HG02870 (cell line): Measurements from ENCODE around the gene THAP8.
A peak's percentile ranks its signal among the peaks of the same experiment; 100 is the strongest.

Experiments used
- ATAC-seq: cut with Tn5 transposase; IDR thresholded peaks from one replicate; pipeline ENCODE4 v1.9.1; 2021; ENCODE audit warnings: mild to moderate bottlenecking, moderate library complexity; ENCODE audit not compliant: unreplicated experiment

The THAP8 gene, protein sequence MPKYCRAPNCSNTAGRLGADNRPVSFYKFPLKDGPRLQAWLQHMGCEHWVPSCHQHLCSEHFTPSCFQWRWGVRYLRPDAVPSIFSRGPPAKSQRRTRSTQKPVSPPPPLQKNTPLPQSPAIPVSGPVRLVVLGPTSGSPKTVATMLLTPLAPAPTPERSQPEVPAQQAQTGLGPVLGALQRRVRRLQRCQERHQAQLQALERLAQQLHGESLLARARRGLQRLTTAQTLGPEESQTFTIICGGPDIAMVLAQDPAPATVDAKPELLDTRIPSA

DNA sequence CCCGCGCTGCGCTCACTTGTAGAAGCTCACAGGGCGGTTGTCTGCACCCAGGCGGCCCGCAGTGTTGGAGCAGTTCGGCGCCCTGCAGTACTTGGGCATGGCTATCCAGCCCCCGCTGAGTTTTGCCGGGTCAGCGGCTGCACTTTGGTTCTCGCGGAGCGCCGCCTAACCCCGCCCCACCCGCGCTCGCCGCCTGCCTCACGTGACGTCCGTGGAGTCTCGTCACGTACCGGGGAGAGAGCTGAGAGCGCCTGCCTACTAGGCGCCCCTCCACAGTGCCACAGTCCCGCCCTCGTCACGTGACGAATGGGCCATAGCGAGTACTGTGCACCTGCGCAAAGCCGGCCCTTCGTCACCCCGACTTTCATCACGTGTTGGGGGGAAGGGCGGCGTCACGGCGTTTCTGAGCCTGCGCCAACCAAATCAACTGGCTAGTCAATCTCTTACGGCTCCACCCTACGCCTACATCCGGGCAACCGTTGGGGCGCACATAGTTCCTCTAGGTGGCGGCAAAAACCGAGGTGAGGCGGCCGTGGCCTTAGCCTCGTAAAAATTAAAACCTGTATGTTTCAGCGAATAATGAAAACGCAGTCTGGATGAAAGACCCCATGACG is at the start of gene THAP8:
Gene THAP8 (minus strand): TSS at position 167 of the 614 bp plus-strand sequence. CDS start 68 bp downstream, at position 99.
- peak; percentile 79 for ATAC-seq

DNA sequence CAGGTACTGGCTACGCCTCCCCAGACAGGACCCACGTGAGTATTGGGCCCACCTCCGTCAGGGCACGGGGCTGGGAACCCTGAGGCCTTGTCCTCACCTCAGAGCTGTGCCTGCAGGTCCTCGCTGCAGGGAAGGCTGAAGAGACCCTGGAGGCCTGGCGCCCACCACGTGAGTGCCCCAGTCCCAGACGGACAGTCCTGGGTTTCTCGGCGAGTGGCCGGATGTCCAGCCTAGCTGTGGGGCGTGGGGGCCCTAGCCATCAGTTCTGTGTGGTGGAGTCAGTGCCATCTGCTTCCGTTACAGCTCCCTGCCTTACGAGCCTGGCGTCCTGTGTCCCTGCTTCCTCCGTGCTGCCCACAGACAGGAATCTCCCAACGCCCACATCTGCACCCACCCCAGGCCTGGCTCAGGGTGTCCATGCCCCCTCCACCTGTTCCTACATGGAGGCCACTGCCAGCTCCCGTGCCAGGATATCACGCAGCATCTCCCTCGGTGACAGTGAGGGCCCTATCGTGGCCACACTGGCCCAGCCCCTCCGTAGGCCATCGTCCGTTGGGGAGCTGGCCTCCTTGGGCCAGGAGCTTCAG is 49.0 kb upstream of the THAP8 start:
- ATAC-seq, result no peak

DNA sequence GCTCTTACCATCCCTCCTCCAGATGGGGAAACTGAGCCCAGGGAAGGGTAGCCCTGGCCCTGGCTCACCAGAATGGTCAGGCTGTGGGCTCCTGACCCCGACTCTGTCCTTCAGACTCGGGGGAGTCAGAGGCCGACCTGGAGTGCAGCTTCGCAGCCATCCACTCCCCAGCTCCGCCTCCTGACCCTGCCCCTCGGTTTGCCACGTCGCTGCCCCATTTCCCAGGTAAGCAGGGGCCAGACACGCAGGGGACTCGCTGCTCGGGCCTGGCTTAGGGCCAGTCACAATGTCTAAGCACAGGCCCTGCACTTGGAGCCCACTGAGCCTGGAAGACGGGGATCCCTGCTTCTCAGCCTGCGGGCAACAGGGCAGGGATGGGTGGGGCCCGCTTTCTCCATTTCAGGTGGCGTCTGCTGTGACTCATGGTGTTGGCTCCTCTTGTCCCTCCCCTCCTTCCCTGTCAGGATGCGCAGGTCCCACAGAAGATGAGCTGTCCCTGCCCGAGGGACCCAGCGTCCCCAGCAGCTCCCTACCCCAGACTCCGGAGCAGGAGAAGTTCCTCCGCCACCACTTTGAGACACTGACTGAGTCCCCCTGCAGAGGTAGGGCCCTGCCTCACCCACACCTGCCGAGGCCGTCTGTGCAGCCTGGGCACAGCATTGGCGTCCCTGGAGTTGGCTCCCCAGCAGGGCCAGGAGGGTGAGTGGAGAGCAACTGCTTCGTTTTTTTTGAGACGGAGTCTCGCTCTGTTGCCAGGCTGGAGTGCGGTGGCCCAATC is 47.7 kb upstream of the THAP8 start:
- no peak for ATAC-seq

DNA sequence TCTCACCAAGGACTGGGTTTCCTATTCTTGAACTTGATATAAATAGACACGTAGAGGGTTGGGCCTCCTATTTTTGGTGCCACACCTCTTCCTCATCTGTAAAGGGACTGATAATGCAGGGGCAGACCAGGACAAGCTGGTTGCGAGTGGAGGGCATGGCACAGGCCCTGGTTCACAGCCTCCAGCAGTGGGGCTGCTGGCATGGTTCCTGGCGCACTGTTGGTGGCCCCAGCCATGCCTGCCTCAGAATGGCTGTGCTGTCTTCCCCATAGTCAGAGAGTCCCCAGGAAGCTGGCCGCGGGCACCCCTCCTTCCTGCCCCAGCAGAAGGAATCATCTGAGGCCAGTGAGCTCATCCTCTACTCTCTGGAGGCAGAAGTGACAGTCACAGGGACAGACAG is 46.4 kb upstream of the THAP8 start:
- ATAC-seq, result no peak

DNA sequence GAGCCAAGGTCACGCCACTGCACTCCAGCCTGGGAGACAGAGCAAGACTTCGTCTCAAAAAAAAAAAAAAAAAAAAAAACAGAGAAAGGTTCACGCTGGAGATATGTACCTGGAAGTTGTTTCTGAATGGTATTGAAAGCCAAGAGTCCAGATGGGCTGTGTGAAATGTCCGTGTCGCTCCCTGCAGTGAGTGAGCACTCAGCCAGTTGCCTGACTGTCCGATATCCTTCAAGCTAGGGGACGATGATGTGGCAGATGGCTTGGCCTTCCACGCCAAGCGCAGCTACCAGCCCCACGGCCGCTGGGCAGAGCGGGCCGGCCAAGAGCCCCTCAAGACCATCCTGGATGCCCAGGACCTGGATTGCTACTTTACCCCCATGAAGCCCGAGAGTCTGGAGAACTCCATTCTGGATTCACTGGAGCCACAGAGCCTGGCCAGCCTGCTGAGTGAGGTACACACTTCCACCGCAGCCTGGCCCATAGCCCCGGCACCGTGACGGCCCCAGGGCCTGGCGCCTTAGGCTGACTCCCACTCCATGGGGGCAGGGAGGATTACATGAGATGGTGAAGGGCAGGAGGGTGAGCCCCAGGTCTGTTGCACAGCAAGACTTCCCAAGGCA is 45.2 kb upstream of the THAP8 start:
- ATAC-seq, result no peak

DNA sequence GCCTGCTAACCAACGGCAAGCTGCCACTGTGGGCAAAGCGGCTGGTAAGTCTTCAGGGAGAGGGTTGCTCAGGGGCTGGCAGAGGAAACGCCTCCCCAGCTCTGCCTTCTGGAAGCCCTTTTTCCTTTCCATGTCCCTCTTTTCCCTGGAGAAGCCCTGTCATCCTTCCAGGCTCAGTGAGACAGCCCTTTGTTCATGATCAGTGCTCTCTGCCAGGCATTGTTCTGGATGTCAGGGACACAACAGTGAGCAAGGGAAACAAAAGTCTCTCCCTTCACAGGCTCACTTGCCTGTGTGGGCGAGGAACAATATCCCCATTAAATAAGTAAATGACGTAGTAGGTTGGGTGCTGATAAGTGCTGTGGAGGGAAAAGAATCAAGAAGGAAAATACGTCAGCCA is 43.0 kb upstream of the THAP8 start:
- ATAC-seq, result no peak

DNA sequence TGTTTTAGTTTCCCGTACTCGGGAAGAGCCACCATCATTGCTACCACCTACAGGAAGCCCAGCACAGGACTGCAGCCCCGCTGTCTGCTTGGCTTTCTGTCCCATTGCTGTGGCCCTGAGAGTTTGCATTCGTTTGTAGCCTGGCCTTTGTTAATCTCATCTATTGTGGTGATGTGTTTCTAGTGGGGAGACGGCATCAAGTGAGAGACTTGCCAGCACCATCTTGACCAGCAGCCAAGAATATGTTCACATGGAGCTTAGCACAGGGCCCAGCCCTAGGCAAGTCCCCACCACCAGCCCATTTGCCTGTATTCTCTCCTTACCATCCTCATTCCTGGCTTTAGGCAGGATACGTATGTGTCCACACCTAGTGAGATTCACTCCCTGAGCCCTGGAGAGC is 39.6 kb upstream of the THAP8 start:
- no peak for ATAC-seq

DNA sequence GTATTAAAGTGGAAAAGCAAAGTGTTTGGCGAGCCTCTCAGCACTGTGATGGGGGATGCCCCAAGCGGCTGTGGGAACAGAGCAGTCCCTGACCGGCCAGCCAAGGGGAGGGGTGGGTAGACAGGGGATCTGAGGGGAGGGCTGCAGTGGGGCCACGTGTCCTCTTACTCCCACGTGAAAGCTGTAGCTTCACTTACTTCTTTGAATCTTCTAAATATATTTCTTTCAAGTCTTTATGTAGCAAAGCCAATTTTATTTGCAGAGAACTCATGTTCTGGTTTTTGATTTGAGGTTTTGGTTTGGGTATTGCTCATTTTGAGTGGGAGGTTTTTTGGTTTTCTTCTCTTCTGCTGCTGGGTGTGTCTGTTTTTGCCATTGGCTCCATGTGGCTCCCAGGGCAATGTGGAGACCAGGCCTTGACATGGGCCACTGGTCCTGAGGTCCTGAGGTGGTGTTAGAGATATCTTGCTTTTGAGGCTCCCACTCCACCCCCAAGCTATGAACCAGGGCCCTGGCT is 39.1 kb upstream of the THAP8 start:
- no peak for ATAC-seq

DNA sequence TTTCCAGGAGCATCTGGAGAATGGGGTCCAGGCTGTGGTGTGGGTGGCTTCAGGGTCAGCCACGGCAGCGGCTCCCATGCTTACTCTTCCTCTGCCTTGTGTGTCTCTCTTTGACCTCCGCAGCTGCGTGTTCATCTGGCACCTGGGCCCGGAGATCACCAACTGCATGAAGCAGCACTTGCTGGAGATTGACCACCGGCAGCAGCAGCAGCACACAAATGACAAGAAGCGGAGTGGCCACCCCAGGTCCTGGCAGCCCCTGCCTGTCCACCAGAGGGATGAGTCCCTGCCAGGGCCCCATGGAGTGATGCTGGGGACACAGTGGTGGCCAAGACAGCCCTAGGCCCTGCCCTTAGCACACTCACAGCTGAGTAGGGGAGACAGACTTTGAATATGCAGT is 38.5 kb upstream of the THAP8 start:
- ATAC-seq, result no peak

DNA sequence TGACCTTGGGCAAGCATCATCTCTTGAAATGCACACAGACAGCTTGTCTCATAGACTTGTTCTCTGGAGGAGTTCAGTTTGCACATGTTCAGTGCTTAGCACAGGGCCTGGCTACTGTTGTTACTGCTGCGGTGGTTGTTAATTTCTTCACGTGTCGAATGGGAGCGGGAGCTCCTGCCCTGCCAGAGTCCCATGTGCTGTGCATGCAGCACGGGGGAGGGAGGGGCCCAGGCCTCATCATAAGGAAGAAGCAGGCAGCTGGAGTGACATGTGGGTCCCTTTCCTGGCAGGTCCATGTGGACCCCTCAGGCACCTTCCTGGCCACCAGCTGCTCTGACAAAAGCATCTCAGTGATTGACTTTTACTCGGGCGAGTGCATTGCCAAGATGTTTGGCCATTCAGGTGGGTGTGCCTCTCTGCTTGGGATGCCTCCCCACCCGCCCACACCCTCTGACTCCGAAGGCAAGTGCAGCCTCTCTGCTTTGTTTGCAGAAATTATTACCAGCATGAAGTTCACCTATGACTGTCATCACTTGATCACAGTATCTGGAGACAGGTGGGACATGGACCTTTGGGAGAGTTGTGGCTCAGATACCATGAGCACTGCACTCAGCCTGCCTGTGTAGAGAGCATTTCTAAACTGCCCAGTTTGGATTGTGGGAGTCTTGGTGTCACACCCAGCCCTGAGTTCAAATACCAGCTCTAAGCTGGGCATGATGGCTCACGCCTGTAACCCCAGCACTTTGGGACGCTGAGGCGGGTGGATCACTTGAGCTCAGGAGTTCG is 37.0 kb upstream of the THAP8 start:
- ATAC-seq, result no peak

DNA sequence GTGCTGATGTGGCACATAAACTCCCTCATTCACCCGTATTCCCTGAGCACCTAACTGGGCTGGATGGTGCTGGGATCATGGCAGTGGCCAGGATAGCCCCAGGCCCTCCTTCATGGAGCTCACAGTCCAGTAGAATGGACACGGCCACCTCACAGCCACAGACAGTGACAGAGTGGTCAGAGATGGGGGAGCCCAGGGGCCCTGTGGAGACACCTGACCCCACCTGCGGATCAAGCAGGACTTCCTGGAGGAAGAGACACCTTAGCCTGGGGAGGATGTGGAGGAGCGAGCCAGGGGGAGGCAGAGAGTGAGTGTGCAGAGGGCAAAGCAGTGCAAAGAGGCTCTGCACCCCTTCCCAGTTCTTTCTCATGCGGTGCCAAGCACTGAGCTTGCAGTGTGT is 35.8 kb upstream of the THAP8 start:
- no peak for ATAC-seq

DNA sequence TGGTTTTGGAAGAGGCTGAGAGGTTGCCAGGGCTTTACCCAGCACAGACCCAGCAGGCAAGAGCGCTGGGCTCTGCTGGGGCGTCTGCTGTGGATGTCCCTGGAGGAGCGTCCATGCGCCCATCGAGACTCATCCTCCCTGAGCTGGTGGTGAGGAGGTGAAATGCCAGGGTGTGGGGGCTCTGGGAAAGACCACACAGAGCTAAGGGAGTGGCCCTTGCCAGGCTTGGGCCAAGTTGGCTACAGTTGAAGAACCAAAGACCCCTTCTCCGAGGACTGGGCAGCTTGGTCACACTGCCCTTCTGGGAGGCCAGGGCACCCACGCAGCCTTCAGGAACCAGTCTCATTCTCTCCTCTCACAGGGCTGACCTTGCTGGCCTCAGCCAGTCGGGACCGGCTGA is 32.2 kb upstream of the THAP8 start:
- ATAC-seq, result no peak

DNA sequence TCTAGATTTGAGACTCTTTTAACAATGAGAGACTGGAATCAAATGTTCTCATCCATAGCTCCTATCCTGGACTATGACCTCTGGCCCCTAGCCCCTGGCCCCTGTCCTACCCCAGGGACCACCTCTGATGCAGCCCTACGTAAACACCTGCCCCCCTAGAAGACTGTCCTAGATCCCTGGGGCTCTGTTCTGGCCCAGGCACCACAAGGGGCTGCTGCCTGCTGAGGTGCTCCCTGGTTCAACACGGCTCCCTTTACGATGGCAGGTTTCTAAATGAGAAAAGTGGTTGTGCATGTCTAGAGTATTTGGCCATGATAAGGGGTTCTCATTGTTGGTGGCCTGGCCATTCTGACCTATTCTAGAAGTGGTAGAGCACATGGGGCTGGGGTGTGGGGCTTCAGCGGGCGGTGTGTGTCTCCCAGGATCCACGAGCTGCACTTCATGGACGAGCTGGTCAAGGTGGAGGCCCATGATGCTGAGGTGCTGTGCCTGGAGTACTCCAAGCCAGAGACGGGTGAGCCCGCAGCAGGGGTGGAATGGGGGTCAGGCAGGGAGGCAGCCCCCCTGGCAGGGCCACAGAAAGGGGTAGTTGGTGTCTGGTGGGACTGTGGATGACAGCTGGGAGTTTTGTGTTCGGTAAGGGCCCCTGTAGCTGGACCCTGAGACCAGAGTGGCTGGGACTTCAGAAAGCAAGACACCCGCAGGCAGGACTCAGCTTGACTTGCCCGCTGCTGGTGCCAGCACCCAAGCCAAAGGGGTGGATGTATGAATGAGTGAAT is 30.3 kb upstream of the THAP8 start:
- no peak for ATAC-seq

DNA sequence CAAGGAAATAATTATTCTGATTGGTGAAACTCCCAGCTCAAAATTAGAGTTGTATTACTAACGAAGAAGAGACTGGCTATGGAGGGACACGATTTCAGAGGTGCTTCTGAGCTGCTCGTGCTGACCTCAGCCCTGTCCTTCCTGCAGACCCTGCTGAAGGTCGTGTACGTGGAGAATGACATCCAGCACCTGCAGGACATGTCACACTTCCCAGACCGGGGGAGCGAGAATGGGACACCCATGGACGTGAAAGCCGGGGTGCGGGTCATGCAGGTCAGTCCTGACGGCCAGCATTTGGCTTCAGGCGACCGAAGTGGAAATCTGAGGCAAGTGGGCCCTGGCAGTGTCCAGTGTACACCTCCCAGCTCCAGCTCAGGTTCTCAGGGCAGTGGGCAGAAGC is 28.8 kb upstream of the THAP8 start:
- no peak for ATAC-seq

DNA sequence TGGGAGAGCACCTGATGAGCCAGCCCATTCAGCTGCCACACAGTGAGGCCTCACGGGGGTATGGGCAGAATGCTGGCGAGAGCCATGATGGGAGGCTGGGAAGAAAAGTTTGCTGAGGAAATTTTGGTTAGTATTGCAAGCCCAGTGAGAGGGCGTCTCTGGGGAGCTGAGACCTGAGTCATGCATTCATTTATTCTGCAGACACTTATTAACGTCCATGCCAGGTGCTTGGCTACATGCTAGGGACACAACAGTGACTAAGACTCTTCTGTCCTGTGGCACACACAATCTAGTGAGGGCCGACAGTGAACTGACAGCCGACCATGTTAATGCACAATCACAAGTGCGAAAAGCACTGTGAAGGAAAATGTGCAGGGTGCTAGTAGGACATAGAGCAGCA is 27.8 kb upstream of the THAP8 start:
- ATAC-seq, result no peak

DNA sequence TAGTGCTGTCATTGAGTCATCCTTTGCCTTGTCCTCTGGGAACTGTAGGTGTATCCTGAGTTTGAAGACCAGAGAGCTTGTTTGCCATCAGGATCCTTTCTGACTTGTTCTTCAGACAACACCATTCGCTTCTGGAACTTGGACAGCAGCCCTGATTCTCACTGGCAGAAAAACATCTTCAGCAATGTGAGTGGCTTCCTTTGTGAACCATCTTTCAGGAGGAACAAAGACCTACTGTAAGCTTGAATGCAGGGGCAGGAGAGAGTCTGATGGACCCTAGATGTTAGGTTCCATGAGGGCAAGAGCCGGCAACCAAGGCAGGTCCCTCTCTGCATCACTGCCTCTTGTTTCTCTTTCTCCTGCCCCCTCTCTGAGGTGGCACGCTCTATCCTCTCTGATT is 27.3 kb upstream of the THAP8 start:
- ATAC-seq, result no peak

DNA sequence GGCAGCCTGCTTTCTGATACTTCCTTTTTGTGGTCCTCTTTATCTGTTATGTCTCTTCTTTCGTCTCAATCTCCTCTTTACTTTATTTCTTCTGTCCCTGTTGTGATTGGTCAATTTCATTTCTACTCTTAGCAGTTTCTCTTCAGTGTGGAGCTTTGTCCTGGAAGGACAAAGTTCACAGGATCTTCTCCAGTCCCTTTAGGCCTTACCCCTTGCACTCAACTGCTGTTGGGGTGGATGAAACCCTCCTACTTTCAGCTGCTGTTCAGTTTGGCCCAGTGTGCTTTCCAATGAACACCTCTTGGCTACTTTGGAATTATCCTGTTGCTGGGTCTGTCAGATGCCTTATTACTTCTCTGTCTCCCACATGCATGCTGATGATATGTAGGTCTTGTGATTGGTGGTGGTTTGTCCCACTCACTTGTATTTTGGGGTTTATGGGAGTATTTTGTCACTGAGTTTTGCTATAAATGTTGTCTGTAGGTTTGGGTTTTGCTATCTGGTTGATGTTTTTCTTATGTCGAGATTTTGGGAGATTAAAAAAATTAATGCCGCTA is 25.4 kb upstream of the THAP8 start:
- ATAC-seq, result no peak

DNA sequence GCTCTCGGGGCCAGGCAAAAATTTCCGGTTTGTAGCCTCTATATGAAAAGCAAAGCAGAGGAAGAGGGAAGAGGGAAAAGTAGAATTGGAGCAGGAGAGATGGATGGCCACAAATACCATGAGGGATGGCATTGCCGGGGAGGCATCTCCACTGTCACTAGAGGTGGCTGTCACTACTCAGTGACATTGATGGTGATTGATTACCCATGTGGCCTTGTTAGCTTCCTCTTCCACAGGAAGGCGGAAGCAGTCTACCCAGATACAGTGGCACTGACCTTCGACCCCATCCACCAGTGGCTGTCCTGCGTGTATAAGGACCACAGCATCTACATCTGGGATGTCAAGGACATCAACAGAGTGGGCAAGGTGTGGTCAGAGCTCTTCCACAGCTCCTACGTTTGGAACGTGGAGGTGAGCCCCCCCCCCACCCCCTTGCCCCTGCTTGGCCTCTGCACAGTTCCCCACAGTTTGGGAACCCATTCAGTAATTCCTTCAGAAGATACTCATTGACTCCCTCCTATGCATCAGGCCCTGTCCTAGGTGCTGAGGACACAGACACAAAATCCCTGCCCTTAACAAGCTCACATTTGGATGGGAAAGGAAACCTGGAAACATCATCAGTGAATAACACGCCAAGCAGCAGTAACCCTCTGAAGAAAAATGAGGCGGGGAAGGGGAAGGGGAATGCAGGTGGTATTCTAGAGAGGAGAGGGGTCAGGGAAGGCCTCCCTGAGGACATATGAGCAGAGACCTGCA is 19.2 kb upstream of the THAP8 start:
- ATAC-seq, result no peak

DNA sequence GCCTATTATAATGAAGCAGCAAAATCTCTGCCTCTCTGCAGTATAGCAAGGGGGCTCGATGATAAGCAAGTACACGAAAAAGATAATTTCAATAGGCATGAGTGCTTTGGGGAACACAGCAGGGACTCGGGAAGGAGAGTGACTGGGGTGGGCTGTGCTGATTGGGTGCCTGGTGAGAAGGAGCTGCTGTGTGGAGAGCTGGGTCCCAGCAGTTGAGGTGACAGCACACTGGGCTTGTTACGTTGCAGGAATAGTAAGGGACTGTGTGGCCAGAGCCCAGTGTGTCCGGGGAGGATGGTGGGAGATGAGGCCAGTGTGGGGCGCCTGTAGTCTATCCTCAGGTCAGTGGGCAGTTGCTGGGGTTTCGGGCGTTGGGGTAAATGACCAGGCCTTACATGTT is 18.0 kb upstream of the THAP8 start:
- ATAC-seq, result no peak
